Mesendoderm (in vitro differentiated cells): ENCODE data around the gene LTBP2.
A peak's percentile ranks its signal among the peaks of the same experiment; 100 is the strongest.

Source experiments
- DNase-seq: peaks from one replicate; pipeline ENCODE4 v3.0.0; 2013
- H2AK5ac ChIP-seq: 2 replicates; pipeline ENCODE4 v1.6.1; 2013; ENCODE audit warnings: low read length, inconsistent platforms
- H2BK120ac ChIP-seq: 2 replicates; pipeline ENCODE4 v1.6.1; 2013; ENCODE audit warnings: low read depth, mild to moderate bottlenecking, low read length, moderate library complexity, mixed read lengths
- H2BK15ac ChIP-seq: replicated peaks from 2 replicates; pipeline ENCODE4 v1.6.1; 2013; ENCODE audit warnings: low read depth, mild to moderate bottlenecking, moderate library complexity
- H2BK5ac ChIP-seq: 2 replicates; pipeline ENCODE4 v1.6.1; 2013; ENCODE audit warnings: low read length, inconsistent platforms
- H3K18ac ChIP-seq: 2 replicates; pipeline ENCODE4 v1.6.1; 2013; ENCODE audit warnings: mild to moderate bottlenecking, low read length, mixed read lengths
- H3K23ac ChIP-seq: one replicate; pipeline ENCODE4 v1.6.1; 2013; ENCODE audit warnings: low read length
- H3K27ac ChIP-seq: 2 replicates; pipeline ENCODE4 v1.5.1; 2013; ENCODE audit warnings: low read depth, mild to moderate bottlenecking, inconsistent platforms, low read length, moderate library complexity
- H3K27me3 ChIP-seq: 2 replicates; pipeline ENCODE4 v1.6.1; 2013; ENCODE audit warnings: low read length, control low read depth, mild to moderate bottlenecking, inconsistent platforms; ENCODE audit not compliant: insufficient read depth, poor library complexity
- H3K36me3 ChIP-seq: 2 replicates; pipeline ENCODE4 v1.6.1; 2013; ENCODE audit warnings: low read length, inconsistent platforms; ENCODE audit not compliant: control insufficient read depth, insufficient read depth
- H3K4ac ChIP-seq: one replicate; pipeline ENCODE4 v1.6.1; 2013; ENCODE audit warnings: low read depth, mild to moderate bottlenecking, low read length, moderate library complexity
- H3K4me1 ChIP-seq: 2 replicates; pipeline ENCODE4 v1.6.1; 2013; ENCODE audit warnings: low read depth, low read length, inconsistent platforms; ENCODE audit not compliant: control insufficient read depth
- H3K4me2 ChIP-seq: 2 replicates; pipeline ENCODE4 v1.6.1; 2013; ENCODE audit warnings: low read length
- H3K4me3 ChIP-seq: 2 replicates; pipeline ENCODE4 v1.5.1; 2013; ENCODE audit warnings: mild to moderate bottlenecking, low read length
- H3K56ac ChIP-seq: one replicate; pipeline ENCODE4 v1.6.1; 2013; ENCODE audit warnings: low read length
- H3K79me1 ChIP-seq: 2 replicates; pipeline ENCODE4 v1.6.1; 2013; ENCODE audit warnings: low read length, inconsistent platforms
- H3K79me2 ChIP-seq: 2 replicates; pipeline ENCODE4 v1.6.1; 2013; ENCODE audit warnings: mild to moderate bottlenecking, low read length; ENCODE audit not compliant: control insufficient read depth, insufficient read depth
- H3K9ac ChIP-seq: 2 replicates; pipeline ENCODE4 v1.6.1; 2013; ENCODE audit warnings: low read length, inconsistent platforms
- H4K5ac ChIP-seq: one replicate; pipeline ENCODE4 v1.6.1; 2013; ENCODE audit warnings: low read length
- H4K8ac ChIP-seq: one replicate; pipeline ENCODE4 v1.6.1; 2013; ENCODE audit warnings: low read depth, mild to moderate bottlenecking, control low read depth, low read length, moderate library complexity
- WGBS: extraction: QIAGEN DNeasy Blood & Tissue Kit; methylation state at CpG from one replicate; pipeline ENCODE4 v1.1.7; 2013; ENCODE audit warnings: low lambda C conversion rate, missing lambda C conversion rate; ENCODE audit not compliant: insufficient coverage; ENCODE audit errors: extremely low coverage; 5-methylcytosine and 5-hydroxymethylcytosine counted together

The LTBP2 gene

GRCh38 chr14:74655599-74656395, 43.8 kb upstream of the LTBP2 start:
- H3K56ac ChIP-seq = no peak overlapping the region
- no peaks in the 10 kb centered on the region for H3K36me3 ChIP-seq
- H2BK5ac ChIP-seq = no peak overlapping the region
- H2BK120ac ChIP-seq = no peak overlapping the region
- H3K79me1 ChIP-seq = no peaks in the 10 kb centered on the region
- H2BK15ac ChIP-seq = no peak overlapping the region
- no peak overlapping the region for H4K5ac ChIP-seq
- no CpG with 5 or more reads among the region's 2 CpGs for WGBS
- no peak overlapping the region for H3K23ac ChIP-seq
- H3K27me3 ChIP-seq = no peaks in the 10 kb centered on the region
- no peak for DNase-seq
- no peak overlapping the region for H3K18ac ChIP-seq
- H3K4me2 ChIP-seq = no peak overlapping the region
- H3K4me3 ChIP-seq = no peak overlapping the region
- no peak overlapping the region for H3K4ac ChIP-seq
- H3K79me2 ChIP-seq = no peaks in the 10 kb centered on the region
- H3K9ac ChIP-seq = no peak overlapping the region
- no peak overlapping the region for H2AK5ac ChIP-seq
- H4K8ac ChIP-seq = no peak overlapping the region
- no peak overlapping the region for H3K27ac ChIP-seq
- H3K4me1 ChIP-seq = peaks cover 3% of the 10 kb centered on the region

GRCh38 chr14:74654931-74655330, 42.9 kb upstream of the LTBP2 start:
- no peak for DNase-seq
- Histone ChIP-seq H2BK120ac (no peak overlapping the region), H2AK5ac (no peak overlapping the region), H3K27me3 (no peaks in the 10 kb centered on the region), H3K23ac (no peak overlapping the region), H3K4me1 (peaks cover 3% of the 10 kb centered on the region), H3K4ac (no peak overlapping the region), H2BK5ac (no peak overlapping the region), H4K8ac (no peak overlapping the region), H3K4me2 (no peak overlapping the region), H3K9ac (no peak overlapping the region), H3K79me1 (no peaks in the 10 kb centered on the region), H4K5ac (no peak overlapping the region), H3K27ac (no peak overlapping the region), H3K18ac (no peak overlapping the region), H3K56ac (no peak overlapping the region), H3K4me3 (no peak overlapping the region), H3K79me2 (no peaks in the 10 kb centered on the region), H3K36me3 (no peaks in the 10 kb centered on the region), H2BK15ac (no peak overlapping the region)
- no CpG with 5 or more reads among the region's 3 CpGs for WGBS

GRCh38 chr14:74653386-74654138, 41.5 kb upstream of the LTBP2 start:
- Histone ChIP-seq H3K79me2 (no peaks in the 10 kb centered on the region), H3K27ac (no peak overlapping the region), H3K36me3 (no peaks in the 10 kb centered on the region), H2BK120ac (no peak overlapping the region), H3K27me3 (no peaks in the 10 kb centered on the region), H4K5ac (no peak overlapping the region), H3K18ac (no peak overlapping the region), H3K4me3 (no peak overlapping the region), H3K79me1 (no peaks in the 10 kb centered on the region), H3K9ac (no peak overlapping the region), H4K8ac (no peak overlapping the region), H3K56ac (no peak overlapping the region), H3K4me2 (no peak overlapping the region), H2AK5ac (no peak overlapping the region), H3K23ac (no peak overlapping the region), H3K4me1 (peaks cover 3% of the 10 kb centered on the region), H3K4ac (no peak overlapping the region), H2BK5ac (no peak overlapping the region), H2BK15ac (no peak overlapping the region)
- DNase-seq = peak; percentile 81
- WGBS = no CpG with 5 or more reads among the region's 15 CpGs

- no peak overlapping the region for H3K18ac ChIP-seq
- no peak overlapping the region for H4K8ac ChIP-seq
- no peak overlapping the region for H2BK5ac ChIP-seq
- H3K4me2 ChIP-seq = no peak overlapping the region
- H2BK120ac ChIP-seq = no peak overlapping the region
- DNase-seq = no peak
- no peak overlapping the region for H3K27ac ChIP-seq
- H2BK15ac ChIP-seq = no peak overlapping the region
- H3K56ac ChIP-seq = no peak overlapping the region
- H3K27me3 ChIP-seq = no peaks in the 10 kb centered on the region
- no peak overlapping the region for H3K23ac ChIP-seq
- H3K4ac ChIP-seq = no peak overlapping the region
- no peaks in the 10 kb centered on the region for H3K79me2 ChIP-seq
- H4K5ac ChIP-seq = no peak overlapping the region
- no peak overlapping the region for H3K9ac ChIP-seq
- H2AK5ac ChIP-seq = no peak overlapping the region
- H3K36me3 ChIP-seq = no peaks in the 10 kb centered on the region
- no peak overlapping the region for H3K4me3 ChIP-seq
- WGBS = no CpG with 5 or more reads among the region's 4 CpGs
- peaks cover 3% of the 10 kb centered on the region for H3K4me1 ChIP-seq
- no peaks in the 10 kb centered on the region for H3K79me1 ChIP-seq
These were observed 40.5 kb upstream of the LTBP2 start for GRCh38 chr14:74652541-74652940.

- Histone ChIP-seq H2AK5ac (no peak overlapping the region), H3K4me1 (peaks cover 3% of the 10 kb centered on the region), H3K36me3 (no peaks in the 10 kb centered on the region), H3K9ac (no peak overlapping the region), H4K5ac (no peak overlapping the region), H3K27me3 (no peaks in the 10 kb centered on the region), H3K4me2 (no peak overlapping the region), H2BK15ac (no peak overlapping the region), H3K79me1 (no peaks in the 10 kb centered on the region), H4K8ac (no peak overlapping the region), H3K4ac (no peak overlapping the region), H3K18ac (no peak overlapping the region), H3K27ac (no peak overlapping the region), H3K4me3 (no peak overlapping the region), H3K23ac (no peak overlapping the region), H3K56ac (no peak overlapping the region), H3K79me2 (no peaks in the 10 kb centered on the region), H2BK5ac (no peak overlapping the region), H2BK120ac (no peak overlapping the region)
- no peak for DNase-seq
- WGBS = no CpG with 5 or more reads among the region's 1 CpG
These were observed 39.1 kb upstream of the LTBP2 start for GRCh38 chr14:74650927-74651686.
